H1 (cell line): ENCODE data around the gene TMEM225. TPM values are rescaled to one million over a fixed set of nuclear protein-coding genes. Genes with fewer than 3 reads are reported as not detected.

ENCODE experiments used
- POU5F1 ChIP-seq: IDR thresholded peaks from 2 replicates; pipeline ENCODE4 v1.6.1; 2011; ENCODE audit warnings: low read depth, mild to moderate bottlenecking, low read length, moderate library complexity
- TBP ChIP-seq: IDR thresholded peaks from 2 replicates; pipeline ENCODE4 v1.6.1; 2011; ENCODE audit warnings: low read depth, low read length, improper control_type of control experiment
- polyA plus RNA-seq, 7 experiments: library from polyadenylated mRNA; depleted of rRNA in 3 of 7; stranded (reverse) in 5 of 7; unstranded in 2 of 7; fragments of >200 nt in 5 of 7; fragments of 200-250 nt in 2 of 7; gene quantifications; 1 replicate in 5 of 7; 2 replicates in 1 of 7; 4 replicates in 1 of 7; pipeline versions ENCODE4 v1.2.1 to v1.2.3, GENCODE V29; 2011 to 2013; ENCODE audit warnings: missing spikeins in 2 of 7, mixed read lengths in 2 of 7
- total RNA-seq: library from RNA; stranded (reverse); fragmentation: NEBNext Ultra II Directional; extraction: Animal tissue kit (Norgen Biotek cat#: 25700); gene quantifications from 2 replicates; pipeline ENCODE4 v1.2.1, GENCODE V29; 2021

TMEM225 gene
- total and polyA plus RNA-seq, 2 of the 8 experiments (the other 6 are each of a cell fraction or from before 2014, with no cell fraction given) = not detected

GRCh38 chr11:123833095-123833494, 52.4 kb downstream of the TMEM225 start (continued):
- no peak for TF ChIP-seq TBP
- no peak for TF ChIP-seq POU5F1
- TF ChIP-seq, all 59 proteins: peak for 0

Other genes with a start within 250 kb of the TMEM225 start
- gene SCN3B, start 231.0 kb downstream of the TMEM225 start, total RNA-seq = 0.82 and 1.1 TPM in 2 replicates
- 0.46 and 0.67 TPM in 2 replicates for gene SCN3B, start 231.0 kb downstream of the TMEM225 start, polyA plus RNA-seq (2011; rRNA removed)
- 33.0 and 33.9 TPM in 2 replicates for gene ZNF202, start 144.0 kb downstream of the TMEM225 start, total RNA-seq
- 13.2 and 14.1 TPM in 2 replicates for gene ZNF202, start 144.0 kb downstream of the TMEM225 start, polyA plus RNA-seq (2011; rRNA removed)
- gene OR6X1, start 131.2 kb downstream of the TMEM225 start, total RNA-seq = not detected in 2 replicates
- gene OR6X1, start 131.2 kb downstream of the TMEM225 start, polyA plus RNA-seq (2011; rRNA removed) = not detected in 2 replicates
- not detected in 2 replicates for gene OR6M1, start 79.3 kb downstream of the TMEM225 start, total RNA-seq
- gene OR6M1, start 79.3 kb downstream of the TMEM225 start, polyA plus RNA-seq (2011; rRNA removed) = not detected in 2 replicates
- gene OR8D4, start 16.5 kb upstream of the TMEM225 start, total RNA-seq = not detected in 2 replicates
- not detected in 2 replicates for gene OR8D4, start 16.5 kb upstream of the TMEM225 start, polyA plus RNA-seq (2011; rRNA removed)
- not detected in 2 replicates for gene OR4D5, start 53.9 kb upstream of the TMEM225 start, total RNA-seq
- gene OR4D5, start 53.9 kb upstream of the TMEM225 start, polyA plus RNA-seq (2011; rRNA removed) = not detected in 2 replicates
- gene OR6T1, start 58.2 kb upstream of the TMEM225 start, total RNA-seq = not detected in 2 replicates
- gene OR6T1, start 58.2 kb upstream of the TMEM225 start, polyA plus RNA-seq (2011; rRNA removed) = not detected in 2 replicates
- not detected in 2 replicates for gene OR10S1, start 92.1 kb upstream of the TMEM225 start, total RNA-seq
- gene OR10S1, start 92.1 kb upstream of the TMEM225 start, polyA plus RNA-seq (2011; rRNA removed) = not detected in 2 replicates
- not detected in 2 replicates for gene OR10G6, start 109.5 kb upstream of the TMEM225 start, total RNA-seq
- not detected in 2 replicates for gene OR10G6, start 109.5 kb upstream of the TMEM225 start, polyA plus RNA-seq (2011; rRNA removed)
- gene OR10G4, start 127.3 kb upstream of the TMEM225 start, total RNA-seq = not detected in 2 replicates
- 0.14 TPM in 1 of 2 replicates, not detected in the other for gene OR10G4, start 127.3 kb upstream of the TMEM225 start, polyA plus RNA-seq (2011; rRNA removed)
- not detected in 2 replicates for gene OR10G9, start 137.3 kb upstream of the TMEM225 start, total RNA-seq
- not detected in 2 replicates for gene OR10G9, start 137.3 kb upstream of the TMEM225 start, polyA plus RNA-seq (2011; rRNA removed)
- not detected in 2 replicates for gene OR10G8, start 141.1 kb upstream of the TMEM225 start, total RNA-seq
- not detected in 2 replicates for gene OR10G8, start 141.1 kb upstream of the TMEM225 start, polyA plus RNA-seq (2011; rRNA removed)
- gene OR10G7, start 155.7 kb upstream of the TMEM225 start, total RNA-seq = not detected in 2 replicates
- not detected in 2 replicates for gene OR10G7, start 155.7 kb upstream of the TMEM225 start, polyA plus RNA-seq (2011; rRNA removed)
- gene VWA5A, start 229.8 kb upstream of the TMEM225 start, total RNA-seq = 18.8 and 20.4 TPM in 2 replicates
- 8.7 and 12.5 TPM in 2 replicates for gene VWA5A, start 229.8 kb upstream of the TMEM225 start, polyA plus RNA-seq (2011; rRNA removed)